GM21528 (cell line): Measurements from ENCODE around the gene SLIT1.

Experiments used
- ATAC-seq: cut with Tn5 transposase; IDR thresholded peaks from one replicate; pipeline ENCODE4 v1.9.1; 2021; ENCODE audit warnings: mild to moderate bottlenecking, moderate library complexity; ENCODE audit not compliant: unreplicated experiment, low FRiP score

Gene SLIT1

GRCh38 chr10:96949039-96949683 lies 236.6 kb downstream of the SLIT1 start:
- ATAC-seq, result no peak
